Suprapubic skin (tissue), 4 donors: ENCODE data around the gene IFNA8.

Source experiments
- POLR2A ChIP-seq, 2 donors: fragments of 450-650 bp; IDR thresholded peaks; one replicate each; pipeline ENCODE4 v1.6.1; 2017; ENCODE audit warnings: antibody characterized with exemption in 2 of 2, mild to moderate bottlenecking in 2 of 2, moderate library complexity in 2 of 2
- POLR2AphosphoS5 ChIP-seq, 3 donors: sonication (generic); formaldehyde crosslinking; IDR thresholded peaks; one replicate each; pipeline ENCODE4 v1.6.1; 2017; ENCODE audit warnings: antibody characterized with exemption in 3 of 3
- TF ChIP-seq, protein P1 (sequence below), 2 donors: fragments of 200-600 bp in 1 of 2; fragments of 450-650 bp in 1 of 2; sonication (generic) in 1 of 2; IDR thresholded peaks; one replicate each; pipeline ENCODE4 v1.5.1; 2016 to 2019; ENCODE audit warnings: antibody characterized with exemption in 2 of 2, mild to moderate bottlenecking in 1 of 2, moderate library complexity in 1 of 2

DNA sequence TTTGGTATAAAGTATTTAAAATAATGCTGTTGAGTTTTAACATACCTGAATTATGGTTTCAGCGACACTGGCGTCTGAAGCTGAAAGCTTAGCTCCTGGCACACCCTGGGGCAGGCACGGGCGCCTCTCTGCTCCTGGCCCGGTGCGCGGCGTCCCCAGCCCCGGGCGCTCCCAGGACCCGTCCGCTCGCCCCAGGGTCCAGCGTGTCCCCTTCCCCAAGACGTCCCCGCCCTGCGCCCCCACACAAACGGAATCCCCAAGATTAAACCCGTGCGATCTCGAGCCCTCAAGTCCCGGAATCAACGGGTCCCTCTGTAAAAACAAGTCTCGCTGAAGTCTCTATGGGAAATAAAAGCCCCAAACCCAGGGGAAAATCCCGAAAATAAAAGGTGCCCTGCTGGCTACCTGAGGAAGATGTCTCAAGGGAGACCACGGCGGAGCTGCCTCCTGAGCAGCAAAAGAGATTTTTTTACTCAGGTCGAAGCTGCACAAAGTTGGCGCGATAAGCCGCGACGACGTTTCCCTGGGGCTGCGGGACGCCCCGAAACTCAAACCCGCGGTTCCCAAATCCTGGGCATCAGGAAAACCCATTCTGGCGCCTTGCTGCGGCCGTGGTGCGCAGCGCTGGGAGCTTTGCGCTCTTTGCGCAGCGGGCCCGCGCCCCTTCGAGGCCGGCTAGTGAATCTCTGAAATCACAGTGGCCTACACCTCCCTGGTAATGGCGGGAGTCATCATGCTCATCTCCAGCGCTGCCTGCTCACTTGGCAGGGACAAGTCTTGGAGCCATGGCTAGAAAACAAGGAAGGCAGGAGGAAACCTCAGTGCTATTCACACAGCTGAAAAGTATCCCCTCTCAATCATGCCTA, 6.3 kb upstream of the IFNA8 start:
- TF ChIP-seq POLR2AphosphoS5 (IDR thresholded peaks at IDR 0.05): no peak
- no peak for TF ChIP-seq POLR2A (IDR thresholded peaks at IDR 0.05)
- TF ChIP-seq, protein P1, sequence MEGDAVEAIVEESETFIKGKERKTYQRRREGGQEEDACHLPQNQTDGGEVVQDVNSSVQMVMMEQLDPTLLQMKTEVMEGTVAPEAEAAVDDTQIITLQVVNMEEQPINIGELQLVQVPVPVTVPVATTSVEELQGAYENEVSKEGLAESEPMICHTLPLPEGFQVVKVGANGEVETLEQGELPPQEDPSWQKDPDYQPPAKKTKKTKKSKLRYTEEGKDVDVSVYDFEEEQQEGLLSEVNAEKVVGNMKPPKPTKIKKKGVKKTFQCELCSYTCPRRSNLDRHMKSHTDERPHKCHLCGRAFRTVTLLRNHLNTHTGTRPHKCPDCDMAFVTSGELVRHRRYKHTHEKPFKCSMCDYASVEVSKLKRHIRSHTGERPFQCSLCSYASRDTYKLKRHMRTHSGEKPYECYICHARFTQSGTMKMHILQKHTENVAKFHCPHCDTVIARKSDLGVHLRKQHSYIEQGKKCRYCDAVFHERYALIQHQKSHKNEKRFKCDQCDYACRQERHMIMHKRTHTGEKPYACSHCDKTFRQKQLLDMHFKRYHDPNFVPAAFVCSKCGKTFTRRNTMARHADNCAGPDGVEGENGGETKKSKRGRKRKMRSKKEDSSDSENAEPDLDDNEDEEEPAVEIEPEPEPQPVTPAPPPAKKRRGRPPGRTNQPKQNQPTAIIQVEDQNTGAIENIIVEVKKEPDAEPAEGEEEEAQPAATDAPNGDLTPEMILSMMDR (IDR thresholded peaks at IDR 0.05): no peak
